ENCODE results near the gene RPL19. TPM values are rescaled to one million over a fixed set of nuclear protein-coding genes. Genes with fewer than 3 reads are reported as not detected.
"Not testable (repeated sequence)": the region's sequence is repeated elsewhere in the genome, so short reads cannot be mapped to it uniquely, and the experiment has no call there.

RPL19 gene
- polyA plus RNA-seq, 1 experiment = 1,903 TPM

DNA sequence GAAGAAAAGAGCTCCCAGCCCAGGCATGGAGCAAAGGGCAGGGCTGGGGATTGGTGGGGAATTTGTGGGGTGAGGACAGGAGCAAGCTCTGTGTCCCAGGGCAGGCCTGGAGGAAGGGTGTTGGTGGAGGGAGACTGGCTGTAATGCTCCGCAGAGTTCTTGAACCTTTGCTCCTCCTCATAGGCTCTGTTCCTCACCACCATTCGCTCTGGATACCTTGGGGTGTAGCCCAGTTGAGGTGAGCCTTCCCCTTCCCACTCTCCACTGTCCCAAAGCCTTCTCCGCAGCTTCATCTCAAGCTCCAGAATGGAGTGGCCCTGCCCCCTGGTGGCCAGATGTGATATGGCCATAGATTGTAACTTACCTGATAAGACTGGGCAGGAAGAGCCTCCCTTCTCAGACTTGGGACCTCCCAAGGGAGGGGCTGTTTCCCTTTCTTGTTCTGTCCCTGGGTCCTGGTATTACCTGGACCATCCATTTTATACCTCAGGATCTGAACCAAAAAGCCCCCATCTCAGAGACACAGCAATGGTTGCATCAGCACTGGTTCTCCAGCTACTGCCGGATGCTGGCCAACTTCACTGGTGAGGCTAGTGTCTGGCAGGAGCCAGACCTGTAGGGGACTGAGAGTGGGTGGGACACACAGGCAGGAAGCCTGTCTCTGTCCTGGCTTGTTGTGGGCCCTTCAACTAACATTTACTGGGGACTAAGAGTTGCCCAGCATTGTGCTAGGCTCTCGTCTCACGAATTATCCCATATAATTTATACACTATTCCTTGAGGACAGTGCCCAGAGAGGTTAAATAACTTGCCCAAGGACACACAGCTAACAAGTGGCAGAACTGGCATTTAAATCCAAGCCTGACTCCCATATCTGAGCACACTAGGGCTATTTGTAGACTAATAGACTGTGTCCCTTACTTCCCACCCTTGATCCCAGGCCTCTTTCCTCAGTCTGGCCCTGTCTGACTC lies 44.8 kb downstream of the RPL19 start:
- DNase-seq (ENCODE audit: low read depth) = no peak
- Histone ChIP-seq H3K36me3 (ENCODE audit: control insufficient read depth, insufficient read depth, low read length) (no peaks in the 10 kb centered on the region), H3K4me3 (ENCODE audit: low read depth, low read length) (no peak overlapping the region), H3K27me3 (ENCODE audit: control insufficient read depth, insufficient read depth, low read length) (no peaks in the 10 kb centered on the region)
- ChIA-PET CTCF (interaction anchor here (0.6 to 19.8 kb wide), 41 partner anchors 8 to 568 kb away, joined by 3 to 438 read pairs (median 4); partner anchors contain the start of genes CACNB1, CDK12 and RPL19), POLR2A (no interaction called here)
- peak; percentile 97 for TF ChIP-seq CTCF (IDR thresholded peaks at IDR 0.05; ENCODE audit: insufficient read depth, low read depth, low read length)

DNA sequence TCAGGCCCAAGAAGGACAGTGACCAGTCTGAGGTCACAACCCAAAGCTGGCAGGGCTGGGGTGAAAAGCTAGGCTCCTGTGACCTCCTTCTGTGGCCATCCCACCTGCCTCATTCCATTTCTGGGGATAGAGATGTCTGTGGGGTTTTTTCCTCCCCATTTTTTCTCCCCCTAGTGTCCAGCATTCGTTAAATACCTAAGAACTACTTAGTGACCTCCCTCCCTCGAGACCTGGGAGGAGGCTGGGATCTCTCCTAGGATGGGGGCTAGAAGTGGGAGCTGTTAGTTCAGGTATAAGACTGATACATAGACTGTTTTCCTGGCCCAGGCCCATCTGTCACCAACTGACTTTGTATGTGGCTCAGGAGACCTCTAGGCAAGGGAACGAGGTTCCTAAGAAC lies 46.2 kb downstream of the RPL19 start:
- ChIA-PET CTCF (interaction anchor here (0.8 to 19.8 kb wide), 10 partner anchors 8 to 382 kb away, joined by 3 to 438 read pairs (median 21); no protein-coding TSS in a partner anchor), POLR2A (no interaction called here)
- TF ChIP-seq CTCF (IDR thresholded peaks at IDR 0.05; ENCODE audit: insufficient read depth, low read depth, low read length) = 0 out of 2 replicates have a peak, but pooled peaks have one; percentile 7
- no peak overlapping the region for H3K4me3 ChIP-seq (ENCODE audit: low read depth, low read length)
- no peak for DNase-seq (ENCODE audit: low read depth)
- H3K27me3 ChIP-seq (ENCODE audit: control insufficient read depth, insufficient read depth, low read length) = no peaks in the 10 kb centered on the region
- H3K36me3 ChIP-seq (ENCODE audit: control insufficient read depth, insufficient read depth, low read length) = no peaks in the 10 kb centered on the region

DNA sequence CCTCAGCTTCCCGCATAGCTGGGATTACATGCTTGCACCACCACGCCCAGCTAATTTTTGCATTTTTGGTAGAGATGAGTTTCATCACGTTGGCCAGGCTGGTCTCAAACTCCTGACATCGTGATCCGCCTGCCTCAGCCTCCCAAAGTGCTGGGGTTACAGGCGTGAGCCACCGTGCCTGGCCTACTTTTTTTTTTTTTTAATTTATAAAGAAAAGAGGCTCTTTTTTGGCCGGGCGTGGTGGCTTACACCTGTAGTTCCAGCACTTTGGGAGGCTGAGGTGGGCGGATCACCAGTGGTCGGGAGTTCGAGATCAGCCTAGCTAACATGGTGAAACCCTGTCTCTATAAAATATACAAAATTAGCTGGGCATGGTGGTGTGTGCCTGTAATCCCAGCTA lies 50.0 kb downstream of the RPL19 start:
- DNase-seq (ENCODE audit: low read depth); H3K36me3 ChIP-seq (ENCODE audit: control insufficient read depth, insufficient read depth, low read length); H3K27me3 ChIP-seq (ENCODE audit: control insufficient read depth, insufficient read depth, low read length); H3K4me3 ChIP-seq (ENCODE audit: low read depth, low read length); POLR2A ChIA-PET: not testable (repeated sequence)
- CTCF ChIA-PET = interaction anchor here (1.1 to 4.0 kb wide), 4 partner anchors 10 to 19 kb away, joined by 3 to 26 read pairs (median 4); no protein-coding TSS in a partner anchor

- TF ChIP-seq CTCF (IDR thresholded peaks at IDR 0.05; ENCODE audit: insufficient read depth, low read depth, low read length) = no peak
- ChIA-PET POLR2A (no interaction called here), CTCF (interaction anchor here (0.8 to 2.1 kb wide), 3 partner anchors 8 to 20 kb away, joined by 3 to 6 read pairs (median 5); no protein-coding TSS in a partner anchor)
- peaks cover 6% of the 10 kb centered on the region for H3K36me3 ChIP-seq (ENCODE audit: control insufficient read depth, insufficient read depth, low read length)
- DNase-seq (ENCODE audit: low read depth) = no peak
- no peaks in the 10 kb centered on the region for H3K27me3 ChIP-seq (ENCODE audit: control insufficient read depth, insufficient read depth, low read length)
- H3K4me3 ChIP-seq (ENCODE audit: low read depth, low read length) = no peak overlapping the region
These were observed 51.9 kb downstream of the RPL19 start for GRCh38 chr17:39251997-39252396.

DNA sequence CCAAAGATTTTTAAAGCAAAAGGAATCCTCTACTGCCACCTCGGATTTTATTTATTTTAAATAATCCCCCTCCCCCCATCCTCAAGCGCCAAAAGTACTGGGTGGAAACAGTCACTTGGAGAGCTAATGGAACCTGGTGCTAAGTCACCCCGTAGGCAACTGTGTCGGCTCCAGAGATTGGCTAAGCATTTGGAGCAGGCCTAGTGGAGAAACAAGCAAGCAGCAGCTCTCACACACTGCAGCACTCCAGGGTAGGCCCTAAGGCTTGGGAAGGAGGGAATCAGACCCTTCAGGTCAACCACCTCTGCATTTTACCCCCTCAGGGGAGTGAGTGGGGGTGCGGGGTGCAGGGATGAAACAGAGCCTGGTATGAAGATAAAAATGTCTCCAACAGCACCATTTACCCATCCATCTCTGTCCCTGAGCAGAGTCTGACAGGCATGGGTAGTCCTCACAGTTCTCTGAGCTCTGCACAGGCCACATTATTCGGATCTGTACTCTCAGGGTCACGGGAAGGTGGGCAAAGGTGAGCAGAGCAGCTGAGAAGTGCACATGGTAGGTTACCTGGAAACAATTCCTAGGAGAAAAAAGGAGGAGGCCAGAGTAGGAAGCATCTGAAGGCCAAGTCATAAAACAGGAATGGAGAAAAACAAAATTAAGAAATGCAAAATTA lies 52.8 kb downstream of the RPL19 start:
- ChIA-PET POLR2A (interaction anchor here (0.6 kb wide), 1 partner anchor 15 kb away, joined by 3 read pairs; no protein-coding TSS in a partner anchor), CTCF (interaction anchor here (0.8 to 3.6 kb wide), 4 partner anchors 8 to 21 kb away, joined by 3 to 25 read pairs (median 6); no protein-coding TSS in a partner anchor)
- no peak for TF ChIP-seq CTCF (IDR thresholded peaks at IDR 0.05; ENCODE audit: insufficient read depth, low read depth, low read length)
- H3K4me3 ChIP-seq (ENCODE audit: low read depth, low read length) = no peak overlapping the region
- DNase-seq (ENCODE audit: low read depth) = no peak
- peaks cover 6% of the 10 kb centered on the region for H3K36me3 ChIP-seq (ENCODE audit: control insufficient read depth, insufficient read depth, low read length)
- no peaks in the 10 kb centered on the region for H3K27me3 ChIP-seq (ENCODE audit: control insufficient read depth, insufficient read depth, low read length)

Other genes starting within 250 kb of the RPL19 start
- not detected in 2 replicates for gene FBXO47, start 232.9 kb upstream of the RPL19 start, polyA plus RNA-seq (2011; rRNA removed)
- gene PLXDC1, start 48.6 kb upstream of the RPL19 start, polyA plus RNA-seq (2011; rRNA removed) = 1.8 and 5.0 TPM in 2 replicates
- gene ARL5C, start 34.1 kb upstream of the RPL19 start, polyA plus RNA-seq (2011; rRNA removed) = not detected in 2 replicates
- 6.6 and 8.5 TPM in 2 replicates for gene CACNB1, start 2.6 kb upstream of the RPL19 start, polyA plus RNA-seq (2011; rRNA removed)
- gene STAC2, start 25.7 kb downstream of the RPL19 start, polyA plus RNA-seq (2011; rRNA removed) = not detected in 2 replicates
- 3.9 and 5.1 TPM in 2 replicates for gene FBXL20, start 201.3 kb downstream of the RPL19 start, polyA plus RNA-seq (2011; rRNA removed)

All from BJ (cell line).